Prostate gland (tissue), 2 donors: ENCODE results near the gene ABL1.

Experiments
- POLR2A ChIP-seq: fragments of 450-650 bp; IDR thresholded peaks from one replicate; pipeline ENCODE4 v1.6.1; 2016; ENCODE audit warnings: antibody characterized with exemption, mild to moderate bottlenecking
- TF ChIP-seq, protein P1 (sequence below), 4 experiments: fragments of 200-600 bp in 2 of 4; fragments of 450-650 bp in 2 of 4; sonication (generic) in 2 of 4; IDR thresholded peaks; 1 replicate in 3 of 4; 2 replicates in 1 of 4; pipeline ENCODE4 v1.5.1; 2016 to 2019; ENCODE audit warnings: antibody characterized with exemption in 4 of 4, mild to moderate bottlenecking in 2 of 4, moderate library complexity in 2 of 4

GRCh38 chr9:130854092-130854491, 19.0 kb downstream of the ABL1 start:
- TF ChIP-seq, protein P1, sequence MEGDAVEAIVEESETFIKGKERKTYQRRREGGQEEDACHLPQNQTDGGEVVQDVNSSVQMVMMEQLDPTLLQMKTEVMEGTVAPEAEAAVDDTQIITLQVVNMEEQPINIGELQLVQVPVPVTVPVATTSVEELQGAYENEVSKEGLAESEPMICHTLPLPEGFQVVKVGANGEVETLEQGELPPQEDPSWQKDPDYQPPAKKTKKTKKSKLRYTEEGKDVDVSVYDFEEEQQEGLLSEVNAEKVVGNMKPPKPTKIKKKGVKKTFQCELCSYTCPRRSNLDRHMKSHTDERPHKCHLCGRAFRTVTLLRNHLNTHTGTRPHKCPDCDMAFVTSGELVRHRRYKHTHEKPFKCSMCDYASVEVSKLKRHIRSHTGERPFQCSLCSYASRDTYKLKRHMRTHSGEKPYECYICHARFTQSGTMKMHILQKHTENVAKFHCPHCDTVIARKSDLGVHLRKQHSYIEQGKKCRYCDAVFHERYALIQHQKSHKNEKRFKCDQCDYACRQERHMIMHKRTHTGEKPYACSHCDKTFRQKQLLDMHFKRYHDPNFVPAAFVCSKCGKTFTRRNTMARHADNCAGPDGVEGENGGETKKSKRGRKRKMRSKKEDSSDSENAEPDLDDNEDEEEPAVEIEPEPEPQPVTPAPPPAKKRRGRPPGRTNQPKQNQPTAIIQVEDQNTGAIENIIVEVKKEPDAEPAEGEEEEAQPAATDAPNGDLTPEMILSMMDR (IDR thresholded peaks at IDR 0.05) = no peak
- TF ChIP-seq POLR2A = no peak
